Smooth muscle cell (in vitro differentiated cells): Measurements from ENCODE around the gene EPB41L3. TPM values are rescaled to one million over a fixed set of nuclear protein-coding genes. Genes with fewer than 3 reads are reported as not detected.

Experiments used
- DNase-seq: peaks from one replicate; lab custom pipeline; 2025; ENCODE audit not compliant: unreplicated experiment; lab: John Stamatoyannopoulos, UW
- H2AFZ ChIP-seq: fragments of 200-600 bp; sonication (generic); 2 replicates; pipeline ENCODE4 v1.6.0; 2016; ENCODE audit warnings: antibody characterized with exemption, low read depth, mild to moderate bottlenecking
- H3F3A ChIP-seq: fragments of 200-600 bp; sonication (generic); 2 replicates; pipeline ENCODE4 v1.6.0; 2017; ENCODE audit warnings: antibody characterized with exemption, low read depth
- H3K27ac ChIP-seq: fragments of 200-600 bp; sonication (generic); 2 replicates; pipeline ENCODE4 v1.5.1; 2016; ENCODE audit warnings: low read depth, mild to moderate bottlenecking
- H3K27me3 ChIP-seq: fragments of 200-600 bp; sonication (generic); 2 replicates; pipeline ENCODE4 v1.6.1; 2016; ENCODE audit warnings: low read depth, mild to moderate bottlenecking
- H3K36me3 ChIP-seq: fragments of 200-600 bp; sonication (generic); 2 replicates; pipeline ENCODE4 v1.5.1; 2016; ENCODE audit warnings: low read depth
- H3K4me1 ChIP-seq: fragments of 200-600 bp; sonication (generic); 2 replicates; pipeline ENCODE4 v1.5.1; 2016; ENCODE audit warnings: low read depth
- H3K4me2 ChIP-seq: fragments of 200-600 bp; sonication (generic); 2 replicates; pipeline ENCODE4 v1.6.0; 2016; ENCODE audit warnings: mild to moderate bottlenecking
- H3K4me3 ChIP-seq: fragments of 200-600 bp; sonication (generic); 2 replicates; pipeline ENCODE4 v1.5.1; 2016; ENCODE audit warnings: mild to moderate bottlenecking
- H3K79me2 ChIP-seq: fragments of 200-600 bp; sonication (generic); 2 replicates; pipeline ENCODE4 v1.6.0; 2016; ENCODE audit warnings: low read depth, mild to moderate bottlenecking
- H3K9ac ChIP-seq: fragments of 200-600 bp; sonication (generic); 2 replicates; pipeline ENCODE4 v1.6.0; 2016; ENCODE audit warnings: low read depth
- H3K9me3 ChIP-seq: fragments of 200-600 bp; sonication (generic); replicated peaks from 2 replicates; pipeline ENCODE4 v1.5.1; 2016; ENCODE audit warnings: low read depth
- H4K20me1 ChIP-seq: fragments of 200-600 bp; sonication (generic); 2 replicates; pipeline ENCODE4 v1.6.0; 2016; ENCODE audit warnings: low read depth
- CTCF ChIP-seq: fragments of 200-600 bp; sonication (generic); IDR thresholded peaks from 2 replicates; pipeline ENCODE4 v1.5.1; 2017; ENCODE audit warnings: borderline replicate concordance, mild to moderate bottlenecking, antibody characterized with exemption; ENCODE audit not compliant: insufficient read depth, poor library complexity, severe bottlenecking
- WGBS: methylation state at CpG from one replicate; pipeline ENCODE4 v1.1.7; 2016; ENCODE audit warnings: low lambda C conversion rate; 5-methylcytosine and 5-hydroxymethylcytosine counted together
- polyA plus RNA-seq: library from polyadenylated mRNA; unstranded; fragments of >200 nt; fragmentation: Nextera tagmentation; extraction: Ambion mirVana; gene quantifications from 2 replicates; pipeline ENCODE4 v1.2.1, GENCODE V29; 2016
- total RNA-seq: library from RNA; depleted of rRNA; stranded (reverse); fragments of >200 nt; gene quantifications from 2 replicates; pipeline ENCODE4 v1.2.3, GENCODE V29; 2014

Gene EPB41L3
- total and polyA plus RNA-seq, 2 experiments from 2014 or later = 11.5 to 26.9 TPM

- no peak overlapping the region for H3K4me2 ChIP-seq
- no peak overlapping the region for H3K27ac ChIP-seq
- no peak for TF ChIP-seq CTCF
- H3K27me3 ChIP-seq = no peaks in the 10 kb centered on the region
- no peaks in the 10 kb centered on the region for H3K9me3 ChIP-seq
- no peaks in the 10 kb centered on the region for H3F3A ChIP-seq
- H3K79me2 ChIP-seq = no peaks in the 10 kb centered on the region
- no peaks in the 10 kb centered on the region for H4K20me1 ChIP-seq
- no peak for DNase-seq
- H3K36me3 ChIP-seq = no peaks in the 10 kb centered on the region
- H3K4me1 ChIP-seq = peaks cover 6% of the 10 kb centered on the region
- 94% methylated on average over 9 of the region's 9 CpGs for WGBS
- H3K4me3 ChIP-seq = no peak overlapping the region
- H3K9ac ChIP-seq = no peak overlapping the region
- no peak overlapping the region for H2AFZ ChIP-seq
Measured at GRCh38 chr18:5451871-5452270, 91.9 kb downstream of the EPB41L3 start.

- TF ChIP-seq CTCF = no peak
- Histone ChIP-seq H3K27ac (no peak overlapping the region), H3K4me3 (no peak overlapping the region), H3F3A (no peaks in the 10 kb centered on the region), H2AFZ (no peak overlapping the region), H3K9me3 (no peaks in the 10 kb centered on the region), H3K36me3 (no peaks in the 10 kb centered on the region), H3K27me3 (no peaks in the 10 kb centered on the region), H3K9ac (no peak overlapping the region), H4K20me1 (no peaks in the 10 kb centered on the region), H3K79me2 (no peaks in the 10 kb centered on the region), H3K4me2 (no peak overlapping the region), H3K4me1 (peaks cover under 1% of the 10 kb centered on the region)
- no peak for DNase-seq
Measured at GRCh38 chr18:5451150-5451549, 92.6 kb downstream of the EPB41L3 start.

GRCh38 chr18:5449858-5450509 lies 93.8 kb downstream of the EPB41L3 start:
- 97% methylated on average over 4 of the region's 4 CpGs for WGBS
- Histone ChIP-seq H3K4me1 (no peaks in the 10 kb centered on the region), H3K36me3 (no peaks in the 10 kb centered on the region), H3K9me3 (no peaks in the 10 kb centered on the region), H3K27me3 (no peaks in the 10 kb centered on the region), H3K79me2 (no peaks in the 10 kb centered on the region), H3F3A (no peaks in the 10 kb centered on the region), H3K27ac (no peak overlapping the region), H3K4me3 (no peak overlapping the region), H2AFZ (no peak overlapping the region), H3K9ac (no peak overlapping the region), H4K20me1 (no peaks in the 10 kb centered on the region), H3K4me2 (no peak overlapping the region)
- DNase-seq = no peak
- TF ChIP-seq CTCF = no peak

- H2AFZ ChIP-seq = no peak overlapping the region
- H3K36me3 ChIP-seq = no peaks in the 10 kb centered on the region
- no peaks in the 10 kb centered on the region for H3K9me3 ChIP-seq
- H3K4me2 ChIP-seq = no peak overlapping the region
- H4K20me1 ChIP-seq = no peaks in the 10 kb centered on the region
- no peaks in the 10 kb centered on the region for H3K79me2 ChIP-seq
- no peak for DNase-seq
- WGBS = 95% methylated on average over 7 of the region's 7 CpGs
- H3K27ac ChIP-seq = no peak overlapping the region
- H3K27me3 ChIP-seq = no peaks in the 10 kb centered on the region
- no peak for TF ChIP-seq CTCF
- no peaks in the 10 kb centered on the region for H3F3A ChIP-seq
- no peak overlapping the region for H3K4me3 ChIP-seq
- H3K9ac ChIP-seq = no peak overlapping the region
- no peaks in the 10 kb centered on the region for H3K4me1 ChIP-seq
Measured at GRCh38 chr18:5447442-5447841, 96.4 kb downstream of the EPB41L3 start.
